Skin of body (tissue), 3 donors: Measurements from ENCODE around the gene TCP10L. TPM values are rescaled to one million over a fixed set of nuclear protein-coding genes. Genes with fewer than 3 reads are reported as not detected.

Source experiments
- DNase-seq: peaks from one replicate; lab custom pipeline; 2025; lab: John Stamatoyannopoulos, UW
- small RNA-seq: library from RNA; depleted of rRNA; stranded (forward); fragments of <200 nt; gene quantifications from one replicate; pipeline ENCODE3, GENCODE V24; 2014; ENCODE audit warnings: low replicate concordance
- total RNA-seq: library from RNA; depleted of rRNA; stranded (reverse); fragments of >200 nt; gene quantifications from one replicate; pipeline ENCODE4 v1.2.3, GENCODE V29; 2014

TCP10L gene
- total RNA-seq, 1 donor from 2014 or later, result 0.79 TPM

DNA sequence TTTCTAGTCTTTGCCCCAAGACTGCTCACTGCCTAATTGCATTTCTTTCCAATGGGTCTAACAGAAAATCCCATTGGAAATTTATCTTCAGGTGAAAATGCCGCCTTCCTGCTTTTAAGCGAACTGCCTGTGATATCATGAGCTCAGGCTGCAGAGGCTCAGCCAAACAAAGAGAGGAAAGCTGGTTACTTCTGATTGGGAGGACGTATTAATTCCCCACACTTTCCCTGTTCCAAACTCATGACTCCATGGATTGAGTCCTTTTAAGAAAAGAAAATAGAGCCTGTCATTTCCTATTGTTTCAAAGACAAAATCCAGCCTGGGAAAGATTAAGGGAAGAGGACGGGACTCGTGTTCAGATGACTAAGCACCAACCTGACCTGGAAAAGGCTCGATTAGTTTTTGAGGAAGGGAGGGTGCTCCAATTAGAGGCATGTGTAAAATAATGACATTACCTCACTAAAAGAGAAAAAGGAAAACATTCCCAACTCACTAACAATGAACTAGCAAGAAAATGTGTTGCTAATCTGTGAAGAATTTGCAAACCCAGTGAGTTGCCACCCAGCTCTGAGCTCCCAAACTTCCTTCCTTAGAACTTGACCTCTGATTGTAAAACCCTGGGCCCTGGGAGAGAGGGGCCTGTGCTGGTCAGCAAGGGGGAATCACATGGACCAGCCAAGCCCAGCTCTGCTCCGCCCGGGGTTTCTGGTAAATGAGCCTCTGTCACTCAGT is 61.2 kb downstream of the TCP10L start:
- DNase-seq, result peak; percentile 49

Small RNA genes lying within 50 kb of the gene (small RNA-seq; reads per million reads assigned to genes)
- gene RF00438 (not detected), gene RNA5SP490 (0.19 reads per million)

Other genes starting within 250 kb of the TCP10L start
- gene URB1, start 192.5 kb downstream of the TCP10L start, total RNA-seq, result 17.7 TPM
- gene EVA1C, start 172.8 kb downstream of the TCP10L start, total RNA-seq, result 5.3 TPM
- 18.7 TPM for gene CFAP298, start 26.9 kb upstream of the TCP10L start, total RNA-seq
- 6.6 TPM for gene SYNJ1, start 142.5 kb upstream of the TCP10L start, total RNA-seq
- gene PAXBP1, start 186.2 kb upstream of the TCP10L start, total RNA-seq, result 51.5 TPM